Keratinocyte (primary cell): ENCODE measurements around the gene CCDC127.

Source experiments
- CTCF ChIP-seq, 3 experiments: IDR thresholded peaks in 1 of 3; conservative IDR thresholded peaks in 1 of 3; optimal IDR thresholded peaks in 1 of 3; 2 replicates in 2 of 3; 3 replicates in 1 of 3; pipeline versions ENCODE3 to v1.5.1; 2011; ENCODE audit warnings: low read length in 3 of 3, mild to moderate bottlenecking in 3 of 3, moderate library complexity in 2 of 3, control low read depth in 1 of 3, inconsistent platforms in 1 of 3; ENCODE audit not compliant: insufficient read depth in 2 of 3; ENCODE audit errors: extremely low read depth in 1 of 3
- EZH2 ChIP-seq: IDR thresholded peaks from one replicate; pipeline ENCODE4 v1.6.1; 2012; ENCODE audit warnings: inconsistent platforms, mild to moderate bottlenecking, low read length, moderate library complexity

- no peak for TF ChIP-seq CTCF (optimal IDR thresholded peaks at IDR 0.05 in 1 of 3, IDR thresholded peaks at IDR 0.05 in 1 of 3, conservative IDR thresholded peaks at IDR 0.05 in 1 of 3; ENCODE audit: extremely low read depth in 1 of 3, insufficient read depth in 2 of 3, low read length in 3 of 3)
- TF ChIP-seq EZH2 = no peak
These were observed 35.8 kb downstream of the CCDC127 start for GRCh38 chr5:182126-182525.
